H54 (cell line): ENCODE measurements around the gene TRIM43B.
"Not testable (repeated sequence)": the region's sequence is repeated elsewhere in the genome, so short reads cannot be mapped to it uniquely, and the experiment has no call there.

ENCODE experiments used
- DNase-seq: peaks from one replicate; pipeline ENCODE4 v3.0.0; 2011; ENCODE audit warnings: low spot score, mixed read lengths; ENCODE audit not compliant: insufficient read length
- FAIRE-seq: peaks from 3 replicates; lab custom pipeline; 2011; peaks lifted over from hg19 to GRCh38; lab: Jason Lieb, UNC

TRIM43B gene

GRCh38 chr2:95435162-95435871 is 49.2 kb downstream of the TRIM43B start:
- not testable (repeated sequence) for FAIRE-seq, DNase-seq

- FAIRE-seq, result peak; percentile 94
Measured at GRCh38 chr2:95434507-95435076, 50.0 kb downstream of the TRIM43B start.

DNA sequence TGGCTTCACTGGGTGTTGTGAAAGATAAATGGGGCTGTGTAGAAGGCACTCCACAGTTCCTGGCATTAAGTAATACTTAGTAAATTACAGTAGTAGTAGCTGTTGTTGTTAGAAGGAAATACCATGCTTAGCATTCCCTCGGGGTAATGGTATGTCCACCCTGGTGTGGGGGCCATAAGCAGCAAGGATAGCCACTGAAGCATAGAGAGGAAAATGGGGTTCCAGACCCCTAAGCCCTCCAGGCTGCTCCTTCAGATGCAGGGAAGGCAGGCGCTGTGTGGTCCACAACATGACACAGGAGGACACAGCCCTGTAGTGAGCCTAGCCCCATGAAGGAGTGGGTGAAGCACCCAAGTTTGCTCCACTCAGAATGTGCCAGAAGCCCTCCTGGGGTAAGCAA is 50.6 kb downstream of the TRIM43B start:
- not testable (repeated sequence) for FAIRE-seq, DNase-seq

More at GRCh38 chr2:95434507-95435076, 50.0 kb downstream of the TRIM43B start:
- not testable (repeated sequence) for DNase-seq

GRCh38 chr2:95433373-95433772 is 51.2 kb downstream of the TRIM43B start:
- not testable (repeated sequence) for FAIRE-seq, DNase-seq

GRCh38 chr2:95429748-95430467 is 54.6 kb downstream of the TRIM43B start:
- not testable (repeated sequence) for FAIRE-seq, DNase-seq

- DNase-seq, FAIRE-seq: not testable (repeated sequence)
Measured at GRCh38 chr2:95427196-95427867, 57.2 kb downstream of the TRIM43B start.
